ENCODE measurements around the gene EDN1.
A peak's percentile ranks its signal among the peaks of the same experiment; 100 is the strongest.

Gene EDN1

GRCh38 chr6:12269110-12269509 is 21.1 kb upstream of the EDN1 start:
- no peak for DNase-seq (ENCODE audit: low read depth, low spot score)

- no peak for DNase-seq (ENCODE audit: low read depth, low spot score)
These were observed 19.5 kb upstream of the EDN1 start for GRCh38 chr6:12270551-12271230.

- DNase-seq (ENCODE audit: low read depth, low spot score) = no peak
These were observed 18.6 kb upstream of the EDN1 start for GRCh38 chr6:12271594-12271993.

DNA sequence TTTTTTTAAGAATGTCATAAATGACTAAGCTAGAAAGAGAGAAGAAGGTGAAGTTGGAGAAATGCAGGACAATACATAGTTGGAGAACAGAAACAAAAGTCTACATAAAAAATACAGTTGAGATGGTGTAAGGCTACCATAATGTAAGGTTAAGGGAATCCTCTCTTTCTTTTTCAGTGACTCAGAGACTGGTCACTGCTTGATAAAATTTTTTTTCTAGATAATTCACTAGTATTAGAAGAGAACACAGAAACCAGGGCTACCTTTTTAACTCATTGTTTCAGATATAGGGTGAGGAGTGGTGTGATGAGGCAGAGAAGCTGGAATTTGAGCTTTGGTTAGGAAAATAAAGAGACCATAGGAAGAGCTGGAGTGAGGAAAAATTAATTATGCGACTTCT is 18.2 kb upstream of the EDN1 start:
- no peak for DNase-seq (ENCODE audit: low read depth, low spot score)

- DNase-seq (ENCODE audit: low read depth, low spot score) = no peak
These were observed 15.1 kb upstream of the EDN1 start for GRCh38 chr6:12275107-12275506.

GRCh38 chr6:12276930-12277315 is 13.2 kb upstream of the EDN1 start:
- no peak for DNase-seq (ENCODE audit: low read depth, low spot score)

DNA sequence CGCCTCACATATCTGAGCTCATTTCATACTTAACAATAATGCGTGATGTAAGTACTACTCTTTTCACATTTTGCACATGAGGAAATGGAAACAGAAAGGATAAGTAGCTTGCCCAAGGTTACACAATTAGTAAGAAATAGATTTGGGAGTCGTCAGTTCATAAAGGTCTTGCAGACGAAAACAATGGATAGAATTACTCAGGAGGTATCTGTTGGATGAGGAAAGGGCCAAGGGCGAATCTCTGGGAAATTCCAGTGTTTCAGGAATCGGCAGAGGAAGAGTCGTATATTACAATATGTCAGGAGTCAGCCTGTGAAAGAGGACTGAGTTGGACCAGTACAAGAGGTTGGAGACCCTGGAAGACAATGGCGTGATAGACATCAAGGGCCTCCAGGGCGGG is 12.8 kb upstream of the EDN1 start:
- DNase-seq (ENCODE audit: low read depth, low spot score) = no peak

- no peak for DNase-seq (ENCODE audit: low read depth, low spot score)
These were observed 11.2 kb upstream of the EDN1 start for GRCh38 chr6:12278915-12279314.

- peak; percentile 40 for DNase-seq (ENCODE audit: low read depth, low spot score)
These were observed 10.7 kb upstream of the EDN1 start for GRCh38 chr6:12279322-12280091.

- DNase-seq (ENCODE audit: low read depth, low spot score) = peak; percentile 49
These were observed 9.7 kb upstream of the EDN1 start for GRCh38 chr6:12280458-12280857.

- DNase-seq (ENCODE audit: low read depth, low spot score) = no peak
These were observed 9.3 kb upstream of the EDN1 start for GRCh38 chr6:12280902-12281301.

- no peak for DNase-seq (ENCODE audit: low read depth, low spot score)
These were observed 6.3 kb upstream of the EDN1 start for GRCh38 chr6:12283904-12284303.

DNA sequence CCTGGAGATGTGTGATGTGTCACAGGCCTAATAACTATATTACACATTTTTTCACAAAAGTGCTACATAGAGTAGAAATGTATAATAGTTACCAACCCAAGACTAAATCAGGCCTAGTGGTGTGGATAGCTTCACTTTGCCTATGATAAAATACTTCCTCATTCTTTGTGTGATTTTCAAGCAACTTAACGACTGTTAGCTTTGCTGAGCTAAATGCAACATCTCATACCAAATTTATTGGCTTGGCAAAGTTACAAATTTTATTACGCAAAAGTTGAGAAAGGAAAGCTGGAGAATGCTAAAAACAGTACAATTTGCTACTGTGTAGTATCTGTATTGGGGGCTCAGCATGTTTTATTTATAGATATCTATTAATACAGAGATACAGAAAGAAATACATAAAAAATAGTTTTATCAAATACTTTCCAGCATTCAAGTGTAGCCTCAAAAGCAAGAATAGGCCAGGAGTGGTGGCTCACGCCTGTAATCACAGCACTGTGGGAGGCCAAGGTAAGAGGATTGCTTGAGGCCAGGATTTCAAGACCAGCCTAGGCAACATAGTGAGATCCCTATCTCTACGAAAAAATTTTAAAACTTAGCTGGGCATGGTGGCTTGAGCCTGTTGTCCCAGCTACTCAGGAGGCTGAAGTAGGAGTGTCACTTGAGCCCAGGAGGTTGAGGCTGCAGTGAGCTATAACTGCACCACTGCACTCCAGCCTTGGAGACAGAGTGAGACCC is 3.6 kb upstream of the EDN1 start:
- DNase-seq (ENCODE audit: low read depth, low spot score) = no peak

DNA sequence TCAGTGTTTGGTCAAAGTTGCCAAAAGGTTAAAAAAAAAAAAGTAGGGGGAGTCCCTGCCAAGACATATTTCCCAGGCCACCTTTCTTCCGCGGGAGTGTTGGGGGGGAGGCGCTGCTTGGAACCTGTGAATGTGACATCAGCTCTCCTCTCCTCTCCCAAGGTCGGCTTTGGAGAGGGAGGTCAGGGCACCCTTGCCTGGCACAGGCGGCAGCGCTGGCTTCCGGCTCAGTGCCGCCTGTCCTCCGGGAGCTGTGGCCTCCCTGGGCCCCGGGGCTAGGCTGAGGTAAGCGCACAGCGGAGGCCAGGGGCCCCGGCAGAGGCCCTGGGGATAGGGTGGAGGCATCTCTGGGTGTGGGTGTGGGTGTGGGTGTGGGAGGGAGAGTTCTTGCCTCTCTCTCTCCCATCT is 1.9 kb upstream of the EDN1 start:
- no peak for DNase-seq (ENCODE audit: low read depth, low spot score)

GRCh38 chr6:12288914-12289313 is 1.2 kb upstream of the EDN1 start:
- DNase-seq (ENCODE audit: low read depth, low spot score) = no peak

GRCh38 chr6:12289365-12289919 is 719 bp upstream of the EDN1 start:
- peak; percentile 75 for DNase-seq (ENCODE audit: low read depth, low spot score)

DNA sequence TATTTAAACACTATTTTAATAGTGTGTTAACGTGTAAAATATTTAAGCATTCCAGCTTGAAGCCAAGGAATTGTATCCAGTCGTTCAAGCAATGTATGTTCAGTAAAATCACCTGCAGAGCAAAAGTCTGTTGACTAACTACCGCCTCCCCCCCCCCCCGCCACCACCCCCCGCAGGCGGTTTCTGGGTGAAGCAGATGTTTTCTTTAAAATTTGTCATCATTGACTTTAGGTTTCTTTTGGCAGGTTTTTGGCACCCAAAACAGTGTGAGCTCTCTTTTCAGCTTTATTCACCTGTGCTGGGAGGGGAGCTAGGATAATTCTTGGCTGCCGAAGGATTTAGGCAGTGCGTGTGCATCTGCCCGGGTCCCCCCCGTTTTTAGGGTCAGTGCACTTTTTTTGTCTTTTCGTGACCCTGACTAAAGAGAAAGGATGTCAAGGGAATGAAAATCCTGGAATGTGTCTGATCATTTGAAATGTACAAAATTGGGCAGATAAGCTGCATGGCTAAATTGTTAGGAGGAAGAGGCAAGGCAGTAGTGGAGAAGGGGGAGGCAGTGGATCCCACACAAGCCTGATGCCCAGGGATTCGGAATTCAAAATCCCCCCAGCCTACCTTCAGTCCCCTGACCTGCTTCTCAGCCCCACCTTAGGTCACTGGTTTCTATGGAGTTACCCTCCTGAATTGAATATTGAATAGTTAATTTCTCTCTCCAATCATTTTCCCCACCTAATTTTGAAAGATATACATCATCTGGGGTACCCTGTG is 1.1 kb downstream of the EDN1 start:
- DNase-seq (ENCODE audit: low read depth, low spot score) = no peak

GRCh38 chr6:12291839-12292604 is 1.9 kb downstream of the EDN1 start:
- peak; percentile 64 for DNase-seq (ENCODE audit: low read depth, low spot score)

- DNase-seq (ENCODE audit: low read depth, low spot score) = no peak
These were observed 3.2 kb downstream of the EDN1 start for GRCh38 chr6:12293235-12293930.

Data from ELF-1 (cell line).